Thoracic aorta (tissue), 2 donors: ENCODE measurements around the gene ECEL1. TPM values are rescaled to one million over a fixed set of nuclear protein-coding genes. Genes with fewer than 3 reads are reported as not detected.

ENCODE experiments used
- ATAC-seq: fragments of 150-250 bp; one replicate; pipeline ENCODE4 v1.8.0; 2017; ENCODE audit warnings: low read depth; ENCODE audit not compliant: insufficient number of reproducible peaks, low FRiP score
- DNase-seq: peaks from one replicate; pipeline ENCODE4 v3.0.0-alpha.2; 2020; ENCODE audit warnings: low spot score
- H3K27ac ChIP-seq, 2 donors: fragments of 200-600 bp; sonication (generic); 1 replicate in 1 of 2; 2 replicates in 1 of 2; pipeline ENCODE4 v1.5.1; 2016; ENCODE audit warnings: mild to moderate bottlenecking in 2 of 2, moderate library complexity in 2 of 2
- H3K27me3 ChIP-seq: fragments of 200-600 bp; sonication (generic); replicated peaks from 2 replicates; pipeline ENCODE4 v1.6.0; 2016; ENCODE audit warnings: mild to moderate bottlenecking; ENCODE audit not compliant: insufficient read depth
- H3K36me3 ChIP-seq: fragments of 200-600 bp; sonication (generic); one replicate; pipeline ENCODE4 v1.5.1; 2016
- H3K4me1 ChIP-seq, 2 donors: fragments of 200-600 bp; sonication (generic); 1 replicate in 1 of 2; 2 replicates in 1 of 2; pipeline versions ENCODE4 v1.5.1 to v1.6.0; 2016; ENCODE audit warnings: low read depth in 2 of 2, mild to moderate bottlenecking in 1 of 2; ENCODE audit not compliant: control insufficient read depth in 1 of 2
- H3K4me3 ChIP-seq: fragments of 200-600 bp; sonication (generic); 2 replicates; pipeline ENCODE4 v1.5.1; 2016; ENCODE audit warnings: mild to moderate bottlenecking
- H3K9me3 ChIP-seq: fragments of 200-600 bp; sonication (generic); 2 replicates; pipeline ENCODE4 v1.5.1; 2016
- total RNA-seq, 2 donors: library from RNA; depleted of rRNA; stranded (reverse); fragments of >200 nt; gene quantifications; one replicate each; pipeline versions ENCODE4 v1.1.0 to v1.2.3, GENCODE V29; 2016
- TF ChIP-seq, protein P1 (sequence below): fragments of 200-600 bp; sonication (generic); IDR thresholded peaks from one replicate; pipeline ENCODE4 v1.5.1; 2019; ENCODE audit warnings: antibody characterized with exemption

The ECEL1 gene
- total RNA-seq, 2 donors from 2014 or later, result 1.6 to 2.8 TPM

DNA sequence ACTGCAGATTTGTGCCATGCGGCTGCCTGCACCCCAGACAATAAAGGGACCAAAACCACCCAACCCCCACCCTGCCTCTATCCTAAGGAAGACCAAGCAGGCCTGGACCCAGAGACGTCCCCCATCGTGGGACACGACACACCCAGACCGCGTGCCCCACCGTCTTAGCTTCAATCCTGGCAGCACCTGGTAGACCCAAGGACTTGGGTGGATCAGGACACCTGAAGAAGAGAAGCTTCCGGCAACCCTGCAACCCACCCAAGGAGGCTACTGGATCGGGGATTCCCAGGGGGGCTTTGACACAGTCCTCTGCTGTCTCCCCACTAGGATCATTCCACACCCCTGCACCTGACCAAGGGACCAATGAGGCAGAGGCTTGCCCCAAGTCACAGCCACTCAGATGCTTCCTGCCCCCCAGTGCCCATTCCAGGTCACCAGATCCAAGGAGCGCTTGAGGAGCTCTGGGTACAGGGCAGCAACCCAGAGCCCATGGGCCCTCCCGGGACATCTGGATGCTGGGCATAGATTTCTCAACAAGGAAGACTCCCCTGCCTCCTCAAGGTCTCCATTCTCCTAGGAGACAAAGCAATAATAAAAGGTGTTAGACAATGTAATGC is 28.1 kb downstream of the ECEL1 start:
- Histone ChIP-seq H3K36me3 (no peaks in the 10 kb centered on the region), H3K4me1 (no peaks in the 10 kb centered on the region), H3K27me3 (no peaks in the 10 kb centered on the region), H3K9me3 (no peaks in the 10 kb centered on the region), H3K4me3 (no peak overlapping the region), H3K27ac (no peak overlapping the region)
- no peak for DNase-seq
- TF ChIP-seq, protein P1, sequence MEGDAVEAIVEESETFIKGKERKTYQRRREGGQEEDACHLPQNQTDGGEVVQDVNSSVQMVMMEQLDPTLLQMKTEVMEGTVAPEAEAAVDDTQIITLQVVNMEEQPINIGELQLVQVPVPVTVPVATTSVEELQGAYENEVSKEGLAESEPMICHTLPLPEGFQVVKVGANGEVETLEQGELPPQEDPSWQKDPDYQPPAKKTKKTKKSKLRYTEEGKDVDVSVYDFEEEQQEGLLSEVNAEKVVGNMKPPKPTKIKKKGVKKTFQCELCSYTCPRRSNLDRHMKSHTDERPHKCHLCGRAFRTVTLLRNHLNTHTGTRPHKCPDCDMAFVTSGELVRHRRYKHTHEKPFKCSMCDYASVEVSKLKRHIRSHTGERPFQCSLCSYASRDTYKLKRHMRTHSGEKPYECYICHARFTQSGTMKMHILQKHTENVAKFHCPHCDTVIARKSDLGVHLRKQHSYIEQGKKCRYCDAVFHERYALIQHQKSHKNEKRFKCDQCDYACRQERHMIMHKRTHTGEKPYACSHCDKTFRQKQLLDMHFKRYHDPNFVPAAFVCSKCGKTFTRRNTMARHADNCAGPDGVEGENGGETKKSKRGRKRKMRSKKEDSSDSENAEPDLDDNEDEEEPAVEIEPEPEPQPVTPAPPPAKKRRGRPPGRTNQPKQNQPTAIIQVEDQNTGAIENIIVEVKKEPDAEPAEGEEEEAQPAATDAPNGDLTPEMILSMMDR, result no peak
- no peak for ATAC-seq

DNA sequence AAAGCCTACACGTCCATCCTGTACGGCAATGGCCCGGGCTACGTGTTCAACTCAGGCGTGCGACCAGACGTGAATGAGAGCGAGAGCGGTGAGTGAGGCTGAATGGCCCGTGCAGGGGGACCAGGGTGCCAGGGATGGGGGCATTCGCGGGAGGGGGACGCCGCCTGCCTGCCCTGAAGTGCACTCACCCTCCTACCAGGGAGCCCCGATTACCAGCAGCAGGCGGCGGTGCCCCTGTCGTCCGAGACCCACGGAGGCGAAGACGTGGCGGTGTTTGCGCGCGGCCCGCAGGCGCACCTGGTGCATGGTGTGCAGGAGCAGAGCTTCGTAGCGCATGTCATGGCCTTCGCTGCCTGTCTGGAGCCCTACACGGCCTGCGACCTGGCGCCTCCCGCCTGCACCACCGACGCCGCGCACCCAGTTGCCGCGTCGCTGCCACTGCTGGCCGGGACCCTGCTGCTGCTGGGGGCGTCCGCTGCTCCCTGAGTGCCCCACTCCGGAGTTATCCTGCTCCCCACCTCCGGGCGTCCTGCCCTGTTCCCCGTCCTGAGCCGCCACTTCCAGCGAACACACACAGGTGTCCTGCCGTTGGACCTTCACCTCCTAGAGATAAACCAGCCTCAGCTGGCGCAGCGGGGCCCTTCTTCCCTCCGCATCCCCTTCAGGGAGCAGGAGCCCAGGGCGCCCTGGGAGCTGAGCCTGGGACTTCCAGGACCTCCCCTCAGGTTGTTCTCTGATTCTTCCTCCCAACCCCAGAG is 28.8 kb downstream of the ECEL1 start:
- TF ChIP-seq, protein P1, result no peak
- ATAC-seq, result no peak
- H3K9me3 ChIP-seq, result no peaks in the 10 kb centered on the region
- no peak for DNase-seq
- H3K4me3 ChIP-seq, result no peak overlapping the region
- no peaks in the 10 kb centered on the region for H3K4me1 ChIP-seq
- H3K36me3 ChIP-seq, result no peaks in the 10 kb centered on the region
- H3K27me3 ChIP-seq, result no peaks in the 10 kb centered on the region
- no peak overlapping the region for H3K27ac ChIP-seq

DNA sequence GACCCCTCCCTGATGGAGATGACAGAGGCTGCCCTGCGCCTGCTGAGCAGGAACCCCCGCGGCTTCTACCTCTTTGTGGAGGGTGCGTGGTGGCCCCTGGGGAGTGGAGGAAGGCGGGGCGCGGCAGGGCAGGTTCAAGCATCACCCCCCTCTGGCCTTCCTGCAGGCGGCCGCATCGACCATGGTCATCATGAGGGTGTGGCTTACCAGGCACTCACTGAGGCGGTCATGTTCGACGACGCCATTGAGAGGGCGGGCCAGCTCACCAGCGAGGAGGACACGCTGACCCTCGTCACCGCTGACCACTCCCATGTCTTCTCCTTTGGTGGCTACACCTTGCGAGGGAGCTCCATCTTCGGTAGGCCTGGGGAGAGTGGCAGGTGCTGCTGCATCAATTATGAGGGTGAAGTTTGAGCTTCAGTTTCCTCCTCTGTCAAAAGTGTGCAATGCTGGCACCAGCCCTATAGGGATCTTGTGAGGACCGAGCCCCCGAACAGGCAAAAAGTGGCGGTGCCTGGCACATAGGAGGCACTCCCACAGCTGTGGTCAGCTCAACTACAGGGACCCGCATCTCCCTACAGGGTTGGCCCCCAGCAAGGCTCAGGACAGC is 29.5 kb downstream of the ECEL1 start:
- DNase-seq, result no peak

DNA sequence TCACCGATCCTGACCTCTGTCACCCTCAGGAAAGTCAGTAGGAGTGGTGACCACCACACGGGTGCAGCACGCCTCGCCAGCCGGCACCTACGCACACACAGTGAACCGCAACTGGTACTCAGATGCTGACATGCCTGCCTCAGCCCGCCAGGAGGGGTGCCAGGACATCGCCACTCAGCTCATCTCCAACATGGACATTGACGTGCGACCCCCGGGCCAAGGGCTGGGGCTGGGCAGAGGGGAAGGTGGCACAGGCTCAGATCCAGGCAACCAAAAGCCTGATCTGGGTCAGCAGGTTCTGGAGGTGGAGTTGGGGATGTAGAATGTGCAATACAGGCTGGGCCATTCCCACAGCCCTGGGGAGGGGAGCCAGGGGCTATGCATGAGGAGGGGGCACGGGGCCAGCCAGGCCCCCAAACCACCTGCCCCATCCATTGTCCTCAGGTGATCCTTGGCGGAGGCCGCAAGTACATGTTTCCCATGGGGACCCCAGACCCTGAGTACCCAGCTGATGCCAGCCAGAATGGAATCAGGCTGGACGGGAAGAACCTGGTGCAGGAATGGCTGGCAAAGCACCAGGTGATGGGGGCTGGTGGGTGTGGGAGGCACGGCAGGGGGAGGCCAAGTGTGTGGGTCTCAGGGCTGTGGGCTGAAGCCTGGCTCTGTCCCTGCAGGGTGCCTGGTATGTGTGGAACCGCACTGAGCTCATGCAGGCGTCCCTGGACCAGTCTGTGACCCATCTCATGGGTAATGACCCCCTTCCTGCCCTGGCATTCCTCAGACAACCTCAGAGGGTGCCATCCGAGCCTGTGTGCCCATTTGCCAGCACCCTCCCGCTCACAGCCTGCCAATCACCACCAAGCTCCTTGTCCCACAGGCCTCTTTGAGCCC is 30.3 kb downstream of the ECEL1 start:
- Histone ChIP-seq H3K27ac (no peak overlapping the region), H3K4me1 (no peaks in the 10 kb centered on the region), H3K4me3 (no peak overlapping the region), H3K27me3 (no peaks in the 10 kb centered on the region), H3K36me3 (no peaks in the 10 kb centered on the region), H3K9me3 (no peaks in the 10 kb centered on the region)
- TF ChIP-seq, protein P1, result no peak
- ATAC-seq (no peak), DNase-seq (no peak)

More for the DNA sequence above, 29.5 kb downstream of the ECEL1 start:
- H3K27me3 ChIP-seq, result no peaks in the 10 kb centered on the region
- TF ChIP-seq, protein P1, result no peak
- no peak overlapping the region for H3K4me3 ChIP-seq
- no peak for ATAC-seq
- H3K9me3 ChIP-seq, result no peaks in the 10 kb centered on the region
- H3K4me1 ChIP-seq, result no peaks in the 10 kb centered on the region
- H3K36me3 ChIP-seq, result no peaks in the 10 kb centered on the region
- no peak overlapping the region for H3K27ac ChIP-seq
